IMR-90 (cell line): ENCODE results near the gene SLCO2B1. TPM values are rescaled to one million over a fixed set of nuclear protein-coding genes. Genes with fewer than 3 reads are reported as not detected.

Source experiments
- ATAC-seq: fragments of 200-7000 bp; cut with Tn5 transposase; 2 replicates; pipeline ENCODE4 v1.9.1; 2020; ENCODE audit warnings: low read depth, mild to moderate bottlenecking, moderate library complexity
- BruUV-seq: library from RNA; stranded (reverse); fragments of 400-500 nt; replicated peaks from 2 replicates; lab custom pipeline; 2021; lab: Mats Ljungman, UMichigan
- CTCF ChIA-PET: fragments of 300-600 bp; formaldehyde crosslinking; extraction: SDS; loops from one replicate; lab custom pipeline; 2021; ENCODE audit warnings: antibody characterized with exemption; lab: Yijun Ruan, JAX
- POLR2A ChIA-PET: fragments of 300-600 bp; sonication (Branson Sonifier 250); formaldehyde crosslinking; loops from one replicate; lab custom pipeline; 2022; ENCODE audit warnings: antibody characterized with exemption; ENCODE audit not compliant: unreplicated experiment; lab: Charles Lee
- DNase-seq: peaks from one replicate; pipeline ENCODE4 v3.0.0; 2013
- H2AFZ ChIP-seq: replicated peaks from 2 replicates; pipeline ENCODE3; 2013; ENCODE audit warnings: low read length, mild to moderate bottlenecking; ENCODE audit not compliant: poor library complexity
- H2AK5ac ChIP-seq: 2 replicates; pipeline ENCODE4 v1.6.1; 2013; ENCODE audit warnings: low read depth, low read length, inconsistent platforms
- H2AK9ac ChIP-seq: replicated peaks from 2 replicates; pipeline ENCODE3; 2013; ENCODE audit warnings: mild to moderate bottlenecking, low read depth, low read length, moderate library complexity; ENCODE audit not compliant: poor library complexity
- H2BK120ac ChIP-seq: 2 replicates; pipeline ENCODE4 v1.6.1; 2013; ENCODE audit warnings: low read depth, low read length, inconsistent platforms
- H2BK15ac ChIP-seq: 3 replicates; pipeline ENCODE4 v1.6.1; 2013; ENCODE audit warnings: low read depth, low read length, inconsistent platforms
- H2BK20ac ChIP-seq: 2 replicates; pipeline ENCODE4 v1.6.1; 2013; ENCODE audit warnings: low read depth, mild to moderate bottlenecking, inconsistent platforms, low read length, moderate library complexity
- H2BK5ac ChIP-seq: 2 replicates; pipeline ENCODE4 v1.6.1; 2013; ENCODE audit warnings: mild to moderate bottlenecking, low read depth, low read length, inconsistent platforms; ENCODE audit not compliant: poor library complexity, severe bottlenecking
- H3K14ac ChIP-seq: replicated peaks from 2 replicates; pipeline ENCODE4 v1.6.1; 2013; ENCODE audit warnings: low read depth, low read length, inconsistent platforms
- H3K18ac ChIP-seq: 2 replicates; pipeline ENCODE4 v1.6.1; 2013; ENCODE audit warnings: low read depth, low read length, control low read depth
- H3K23ac ChIP-seq: 2 replicates; pipeline ENCODE4 v1.6.1; 2013; ENCODE audit warnings: low read depth, low read length, inconsistent platforms
- H3K27ac ChIP-seq: 2 replicates; pipeline ENCODE4 v1.5.1; 2013; ENCODE audit warnings: mild to moderate bottlenecking, control low read depth, low read length; ENCODE audit not compliant: insufficient read depth
- H3K27me3 ChIP-seq: 2 replicates; pipeline ENCODE4 v1.6.1; 2013; ENCODE audit warnings: low read length; ENCODE audit not compliant: control insufficient read depth, insufficient read depth
- H3K36me3 ChIP-seq: 2 replicates; pipeline ENCODE4 v1.6.1; 2013; ENCODE audit warnings: low read length, mixed read lengths; ENCODE audit not compliant: control insufficient read depth, insufficient read depth
- H3K4ac ChIP-seq: 2 replicates; pipeline ENCODE4 v1.6.1; 2013; ENCODE audit warnings: low read depth, low read length, inconsistent platforms
- H3K4me1 ChIP-seq: 2 replicates; pipeline ENCODE4 v1.6.1; 2013; ENCODE audit warnings: low read length, mixed read lengths; ENCODE audit not compliant: control insufficient read depth, insufficient read depth
- H3K4me2 ChIP-seq: 2 replicates; pipeline ENCODE4 v1.6.1; 2013; ENCODE audit warnings: low read depth, mild to moderate bottlenecking, control low read depth, low read length, moderate library complexity
- H3K4me3 ChIP-seq: 2 replicates; pipeline ENCODE4 v1.5.1; 2013; ENCODE audit warnings: low read depth, mild to moderate bottlenecking, control low read depth, low read length, moderate library complexity; ENCODE audit not compliant: insufficient read depth
- H3K56ac ChIP-seq: 2 replicates; pipeline ENCODE4 v1.6.1; 2013; ENCODE audit warnings: low read length, inconsistent platforms; ENCODE audit not compliant: insufficient read depth; ENCODE audit errors: extremely low read depth
- H3K79me1 ChIP-seq, 2 experiments: 2 replicates each; pipeline ENCODE4 v1.6.1; 2013; ENCODE audit warnings: low read length in 2 of 2, inconsistent platforms in 1 of 2, low read depth in 1 of 2
- H3K9ac ChIP-seq: 2 replicates; pipeline ENCODE4 v1.6.1; 2013; ENCODE audit warnings: low read depth, low read length, control low read depth
- H3K9me1 ChIP-seq: 2 replicates; pipeline ENCODE4 v1.6.1; 2013; ENCODE audit warnings: low read length, inconsistent platforms; ENCODE audit not compliant: insufficient read depth
- H3K9me3 ChIP-seq: 2 replicates; pipeline ENCODE4 v1.6.1; 2013; ENCODE audit warnings: low read length; ENCODE audit not compliant: control insufficient read depth, insufficient read depth
- H4K20me1 ChIP-seq: 2 replicates; pipeline ENCODE4 v1.6.1; 2013; ENCODE audit warnings: low read length, inconsistent platforms; ENCODE audit not compliant: insufficient read depth
- H4K5ac ChIP-seq: 2 replicates; pipeline ENCODE4 v1.6.1; 2013; ENCODE audit warnings: mild to moderate bottlenecking, low read depth, low read length, control low read depth
- H4K8ac ChIP-seq, 2 experiments: 2 replicates each; pipeline ENCODE4 v1.6.1; 2013; ENCODE audit warnings: low read depth in 2 of 2, low read length in 2 of 2, control low read depth in 1 of 2, inconsistent platforms in 1 of 2
- H4K91ac ChIP-seq: 2 replicates; pipeline ENCODE4 v1.6.1; 2013; ENCODE audit warnings: low read depth, low read length, inconsistent platforms; ENCODE audit not compliant: insufficient read depth
- CEBPB ChIP-seq: IDR thresholded peaks from 2 replicates; pipeline ENCODE4 v1.6.1; 2012; ENCODE audit warnings: low read depth, low read length, improper control_type of control experiment
- USF2 ChIP-seq: fragments of 150-350 bp; IDR thresholded peaks from 2 replicates; pipeline ENCODE4 v1.6.1; 2017; ENCODE audit warnings: mild to moderate bottlenecking, antibody characterized with exemption, low read length, low read depth
- WGBS, 2 experiments: methylation state at CpG; one replicate each; pipeline versions ENCODE4 v1.1.5 to v1.1.7; 2013; ENCODE audit warnings: missing lambda C conversion rate in 2 of 2; ENCODE audit not compliant: insufficient read length in 1 of 2; ENCODE audit errors: extremely low coverage in 2 of 2; 5-methylcytosine and 5-hydroxymethylcytosine counted together
- dilution Hi-C: fragments of 300-500 bp; cut with HindIII; formaldehyde crosslinking; loops from one replicate; pipeline ENCODE4 v1.14.3; 2018; ENCODE audit warnings: low sequenced_read_pairs; ENCODE audit not compliant: unreplicated experiment
- in situ Hi-C: fragments of 300-500 bp; cut with MboI; formaldehyde crosslinking; loops from 3 replicates; pipeline ENCODE4 v1.14.3; 2019; ENCODE audit warnings: low sequenced_read_pairs, inconsistent platforms, mixed read lengths
- intact Hi-C: fragments of 100-400 bp; cut with micrococcal nuclease; formaldehyde crosslinking; loops from 2 replicates; pipeline ENCODE4 v1.10.0; 2022
- polyA plus RNA-seq, 3 experiments: library from polyadenylated mRNA; depleted of rRNA; stranded (reverse); fragments of >200 nt; gene quantifications; 2 replicates each; pipeline ENCODE4 v1.2.3, GENCODE V29; 2012; ENCODE audit warnings: low replicate concordance in 1 of 3
- total RNA-seq: library from RNA; depleted of rRNA; stranded (reverse); fragments of >200 nt; gene quantifications from 2 replicates; pipeline ENCODE4 v1.2.3, GENCODE V29; 2012

The SLCO2B1 gene
- total and polyA plus RNA-seq, 2 of the 4 experiments (the other 2 are of a cell fraction) = not detected

GRCh38 chr11:75233754-75234172, 82.9 kb downstream of the SLCO2B1 start:
- Histone ChIP-seq H3K36me3 (no peaks in the 10 kb centered on the region), H2BK120ac (no peak overlapping the region), H3K27me3 (peaks cover 25% of the 10 kb centered on the region), H4K5ac (no peak overlapping the region), H3K23ac (no peak overlapping the region), H4K8ac (no peak overlapping the region), H3K56ac (no peak overlapping the region), H2BK15ac (no peak overlapping the region), H3K79me1 (no peaks in the 10 kb centered on the region), H2AK9ac (no peak overlapping the region), H2AK5ac (no peak overlapping the region), H2AFZ (no peak overlapping the region), H3K14ac (no peak overlapping the region), H4K20me1 (no peaks in the 10 kb centered on the region; the same call in 1 of the 2 replicates), H3K4ac (no peak overlapping the region), H3K18ac (no peak overlapping the region), H4K91ac (no peak overlapping the region), H3K9me3 (no peaks in the 10 kb centered on the region), H3K27ac (no peak overlapping the region), H3K9me1 (no peaks in the 10 kb centered on the region), H2BK20ac (no peak overlapping the region), H3K4me2 (no peak overlapping the region), H3K4me1 (no peaks in the 10 kb centered on the region), H3K9ac (no peak overlapping the region), H3K4me3 (no peak overlapping the region), H2BK5ac (no peak overlapping the region)
- intact Hi-C loops (loop anchor here (1.0 kb wide), 1 partner anchor 19 kb away; no protein-coding TSS in a partner anchor), in situ Hi-C loops (no loop called here), dilution Hi-C loops (no loop called here)
- ChIA-PET POLR2A (no interaction called here), CTCF (no interaction called here)
- DNase-seq = peak; percentile 54
- no TSS peak for BruUV-seq
- 80% methylated on average over 1 of the region's 3 CpGs; no CpG with 5 or more reads in 1 of the 2 experiments for WGBS, 2 experiments
- peak; percentile 79 for ATAC-seq
- TF ChIP-seq CEBPB (peak; percentile 84), USF2 (no peak)
